Measurements from ENCODE around the gene DUSP1. TPM values are rescaled to one million over a fixed set of nuclear protein-coding genes. Genes with fewer than 3 reads are reported as not detected.

Gene DUSP1
- total RNA-seq, 1 experiment from 2014 or later: 80.5 TPM

GRCh38 chr5:172779691-172780341 lies 8.8 kb upstream of the DUSP1 start:
- no peak for DNase-seq (ENCODE audit: low read depth)

- DNase-seq (ENCODE audit: low read depth): peak; percentile 92
Observed at GRCh38 chr5:172777881-172778814, 7.2 kb upstream of the DUSP1 start.

- DNase-seq (ENCODE audit: low read depth): no peak
Observed at GRCh38 chr5:172776235-172776594, 5.2 kb upstream of the DUSP1 start.

GRCh38 chr5:172775326-172776234 lies 4.6 kb upstream of the DUSP1 start:
- DNase-seq (ENCODE audit: low read depth): peak; percentile 48

- no peak for DNase-seq (ENCODE audit: low read depth)
Observed at GRCh38 chr5:172774561-172775315, 3.7 kb upstream of the DUSP1 start.

GRCh38 chr5:172773481-172774469 lies 2.8 kb upstream of the DUSP1 start:
- DNase-seq (ENCODE audit: low read depth): peak; percentile 65

- peak; percentile 86 for DNase-seq (ENCODE audit: low read depth)
Observed at GRCh38 chr5:172772112-172772906, 1.3 kb upstream of the DUSP1 start.

GRCh38 chr5:172771439-172772111 lies 580 bp upstream of the DUSP1 start:
- DNase-seq (ENCODE audit: low read depth): peak; percentile 60

- DNase-seq (ENCODE audit: low read depth): no peak
Observed at GRCh38 chr5:172770374-172770674, 671 bp downstream of the DUSP1 start.

- peak; percentile 52 for DNase-seq (ENCODE audit: low read depth)
Observed at GRCh38 chr5:172769616-172770373, 1.2 kb downstream of the DUSP1 start.

GRCh38 chr5:172769342-172769615 lies 1.7 kb downstream of the DUSP1 start:
- DNase-seq (ENCODE audit: low read depth): peak; percentile 49

- DNase-seq (ENCODE audit: low read depth): peak; percentile 72
Observed at GRCh38 chr5:172768573-172769341, 2.2 kb downstream of the DUSP1 start.

- no peak for DNase-seq (ENCODE audit: low read depth)
Observed at GRCh38 chr5:172768098-172768572, 2.9 kb downstream of the DUSP1 start.

- peak; percentile 91 for DNase-seq (ENCODE audit: low read depth)
Observed at GRCh38 chr5:172766287-172767108, 4.5 kb downstream of the DUSP1 start.

- no peak for DNase-seq (ENCODE audit: low read depth)
Observed at GRCh38 chr5:172765766-172766286, 5.2 kb downstream of the DUSP1 start.

Measured in M059J (cell line).